ENCODE measurements around the gene GEMIN8.

- TF ChIP-seq CTCF (IDR thresholded peaks at IDR 0.05; ENCODE audit: low read depth, low read length) = no peak
- TF ChIP-seq POLR2A (IDR thresholded peaks at IDR 0.05; ENCODE audit: extremely low read depth, insufficient read length) = no peak
- TF ChIP-seq MAX (IDR thresholded peaks at IDR 0.05; ENCODE audit: low read depth, low read length) = no peak
Measured at GRCh38 chrX:14051416-14051815, 21.7 kb upstream of the GEMIN8 start.
